Natural killer cell (primary cell): ENCODE results near the gene PTGR1. TPM values are rescaled to one million over a fixed set of nuclear protein-coding genes. Genes with fewer than 3 reads are reported as not detected.

Experiments used
- ATAC-seq, 3 donors: fragments of 150-1000 bp in 2 of 3; fragments of 200-7000 bp in 1 of 3; cut with Tn5 transposase; 1 replicate in 1 of 3; 2 replicates in 2 of 3; pipeline ENCODE4 v1.10.0; 2021; ENCODE audit warnings: mild to moderate bottlenecking in 2 of 3, moderate library complexity in 2 of 3
- DNase-seq, 2 donors: peaks; one replicate each; pipeline versions ENCODE4 v3.0.0 to v3.0.0-alpha.2; 2013 to 2021; ENCODE audit warnings: mixed read lengths in 1 of 2
- H3K27ac ChIP-seq: one replicate; pipeline ENCODE4 v1.5.1; 2013; ENCODE audit warnings: mild to moderate bottlenecking, low read length
- H3K27me3 ChIP-seq: one replicate; pipeline ENCODE4 v1.6.1; 2013; ENCODE audit warnings: low read length; ENCODE audit not compliant: control insufficient read depth, insufficient read depth
- H3K36me3 ChIP-seq: one replicate; pipeline ENCODE4 v1.6.1; 2013; ENCODE audit warnings: low read length; ENCODE audit not compliant: control insufficient read depth, insufficient read depth
- H3K4me1 ChIP-seq: one replicate; pipeline ENCODE4 v1.6.1; 2013; ENCODE audit warnings: low read length; ENCODE audit not compliant: control insufficient read depth, insufficient read depth
- H3K4me3 ChIP-seq: one replicate; pipeline ENCODE4 v1.5.1; 2013; ENCODE audit warnings: low read length
- H3K9me3 ChIP-seq: one replicate; pipeline ENCODE4 v1.6.1; 2013; ENCODE audit warnings: low read length; ENCODE audit not compliant: control insufficient read depth, insufficient read depth
- H3K27ac Mint-ChIP-seq, 2 donors: one replicate each; pipeline ENCODE4 v1.8.0; 2022; ENCODE audit warnings: mild to moderate bottlenecking in 2 of 2, mixed read lengths in 2 of 2, moderate library complexity in 1 of 2
- H3K27me3 Mint-ChIP-seq, 2 donors: one replicate each; pipeline ENCODE4 v1.8.0; 2022; ENCODE audit warnings: low read depth in 2 of 2, mixed read lengths in 2 of 2
- H3K36me3 Mint-ChIP-seq: one replicate; pipeline ENCODE4 v1.8.0; 2022; ENCODE audit warnings: mixed read lengths
- H3K4me1 Mint-ChIP-seq, 2 donors: one replicate each; pipeline ENCODE4 v1.8.0; 2022; ENCODE audit warnings: mixed read lengths in 2 of 2
- H3K4me3 Mint-ChIP-seq: one replicate; pipeline ENCODE4 v1.8.0; 2022; ENCODE audit warnings: mild to moderate bottlenecking, moderate library complexity, mixed read lengths
- H3K9me3 Mint-ChIP-seq, 2 donors: one replicate each; pipeline ENCODE4 v1.8.0; 2022; ENCODE audit warnings: mixed read lengths in 2 of 2
- CTCF ChIP-seq: fragments of 200-600 bp; IDR thresholded peaks from one replicate; pipeline ENCODE4 v1.8.0; 2022; ENCODE audit warnings: antibody characterized with exemption
- WGBS: methylation state at CpG from one replicate; pipeline ENCODE4 v1.1.7; 2013; ENCODE audit warnings: missing lambda C conversion rate; ENCODE audit not compliant: insufficient coverage; 5-methylcytosine and 5-hydroxymethylcytosine counted together
- intact Hi-C: fragments of 100-400 bp; cut with micrococcal nuclease; formaldehyde crosslinking; loops from one replicate; pipeline ENCODE4 v1.14.2; 2022
- total RNA-seq, 4 donors: library from RNA; stranded (reverse); fragments of 120-200 nt in 1 of 4; gene quantifications; one replicate each; pipeline versions ENCODE4 v1.2.3 to v1.2.4, GENCODE V29; 2013 to 2022

The PTGR1 gene
- total RNA-seq, 3 donors from 2014 or later (not counting 1 experiment from before 2014, with no cell fraction given): not detected

DNA sequence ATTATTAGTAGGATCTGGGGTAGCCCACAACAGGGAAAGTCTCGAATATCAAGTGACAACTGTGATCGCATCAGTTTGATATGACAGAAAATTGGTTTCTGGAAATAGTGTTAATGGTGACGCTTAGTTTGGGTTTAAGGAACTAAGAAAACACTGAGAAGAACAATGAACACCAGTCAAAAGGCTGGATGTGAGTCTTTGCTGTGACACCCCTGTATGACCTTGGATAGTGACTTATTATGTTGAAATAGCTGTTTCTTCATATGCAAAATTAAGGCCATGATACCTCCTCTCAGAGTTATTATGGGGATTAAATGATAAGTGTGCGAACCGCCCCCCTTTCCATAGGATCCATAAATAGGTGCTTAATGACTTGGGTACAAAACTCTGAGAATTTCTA lies 32.6 kb upstream of the PTGR1 start:
- DNase-seq (peak in 1 of 2 donors; percentile 13), ATAC-seq (no peak)
- intact Hi-C loops: loop anchor here (5.0 kb wide), 1 partner anchor 1085 kb away; the partner anchor contains the start of gene INIP
- H3K27ac ChIP-seq: peak overlapping the region; percentile 88
- no peak for TF ChIP-seq CTCF
- H3K9me3 ChIP-seq: no peaks in the 10 kb centered on the region
- H3K27me3 ChIP-seq: no peaks in the 10 kb centered on the region
- Mint-ChIP-seq H3K9me3 (no peaks in the 10 kb centered on the region), H3K36me3 (no peaks in the 10 kb centered on the region), H3K4me1 (peaks cover 38 to 40% of the 10 kb centered on the region in 2 donors), H3K27ac (peak overlapping the region; percentile 89 to 93), H3K27me3 (no peaks in the 10 kb centered on the region), H3K4me3 (peak overlapping the region; percentile 91)
- H3K36me3 ChIP-seq: no peaks in the 10 kb centered on the region
- peaks cover 14% of the 10 kb centered on the region for H3K4me1 ChIP-seq
- WGBS: 9% methylated on average over 3 of the region's 5 CpGs
- H3K4me3 ChIP-seq: peak overlapping the region; percentile 56

GRCh38 chr9:111631214-111631971 lies 31.9 kb upstream of the PTGR1 start, which contains the start of gene DNAJC25:
DNAJC25 (plus strand) TSS chr9:111631334; CDS start chr9:111631408, 74 bp downstream.
- TF ChIP-seq CTCF: no peak
- H3K4me3 Mint-ChIP-seq: peak within 1 kb of the TSS; percentile 91
- no peaks in the 10 kb centered on the region for H3K27me3 Mint-ChIP-seq
- no peaks in the 10 kb centered on the region for H3K9me3 ChIP-seq
- peaks cover 14% of the 10 kb centered on the region for H3K4me1 ChIP-seq
- no peaks in the 10 kb centered on the region for H3K27me3 ChIP-seq
- intact Hi-C loops: loop anchor here (1.0 to 5.0 kb wide), 3 partner anchors 31 to 1086 kb away; partner anchors contain the start of genes ECPAS and INIP
- WGBS: under 1% methylated on average over 79 of the region's 79 CpGs
- DNase-seq (peak; percentile 94 to 99), ATAC-seq (peak; percentile 91 to 98 (median 96))
- H3K4me3 ChIP-seq: peak within 1 kb of the TSS; percentile 56
- H3K27ac ChIP-seq: peak within 1 kb of the TSS; percentile 88
- peak within 1 kb of the TSS; percentile 89 to 93 for H3K27ac Mint-ChIP-seq
- no peaks in the 10 kb centered on the region for H3K36me3 Mint-ChIP-seq
- H3K9me3 Mint-ChIP-seq: no peaks in the 10 kb centered on the region
- H3K36me3 ChIP-seq: no peaks in the 10 kb centered on the region
- peaks cover 38 to 40% of the 10 kb centered on the region in 2 donors for H3K4me1 Mint-ChIP-seq

DNA sequence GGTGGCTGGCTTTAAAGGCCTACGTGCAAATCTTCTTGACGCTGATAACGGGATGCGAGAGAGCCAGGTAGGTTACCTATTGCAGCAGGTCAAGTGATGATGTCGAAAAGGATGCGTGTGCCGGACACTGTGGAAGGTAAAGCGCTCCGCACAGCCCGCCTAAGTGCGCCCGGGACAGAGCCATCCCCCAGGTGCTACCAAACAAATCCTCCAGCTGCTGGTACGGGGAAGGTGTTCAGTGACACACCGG lies 31.4 kb upstream of the PTGR1 start:
- Mint-ChIP-seq H3K9me3 (no peaks in the 10 kb centered on the region), H3K27ac (peak overlapping the region; percentile 89 to 93), H3K36me3 (no peaks in the 10 kb centered on the region), H3K4me1 (peaks cover 38 to 40% of the 10 kb centered on the region in 2 donors), H3K4me3 (peak overlapping the region; percentile 91), H3K27me3 (no peaks in the 10 kb centered on the region)
- 0% methylated on average over 14 of the region's 14 CpGs for WGBS
- Histone ChIP-seq H3K4me3 (peak overlapping the region; percentile 56), H3K27ac (peak overlapping the region; percentile 38), H3K36me3 (no peaks in the 10 kb centered on the region), H3K27me3 (no peaks in the 10 kb centered on the region), H3K9me3 (no peaks in the 10 kb centered on the region), H3K4me1 (peaks cover 14% of the 10 kb centered on the region)
- no peak for TF ChIP-seq CTCF
- DNase-seq (no peak), ATAC-seq (no peak)
- intact Hi-C loops: loop anchor here (1.0 to 5.0 kb wide), 3 partner anchors 31 to 1086 kb away; partner anchors contain the start of genes ECPAS and INIP
